ENCODE data around the gene SCARB1.

GRCh38 chr12:124833693-124834122 lies 30.0 kb downstream of the SCARB1 start:
- TF ChIP-seq, protein P1, sequence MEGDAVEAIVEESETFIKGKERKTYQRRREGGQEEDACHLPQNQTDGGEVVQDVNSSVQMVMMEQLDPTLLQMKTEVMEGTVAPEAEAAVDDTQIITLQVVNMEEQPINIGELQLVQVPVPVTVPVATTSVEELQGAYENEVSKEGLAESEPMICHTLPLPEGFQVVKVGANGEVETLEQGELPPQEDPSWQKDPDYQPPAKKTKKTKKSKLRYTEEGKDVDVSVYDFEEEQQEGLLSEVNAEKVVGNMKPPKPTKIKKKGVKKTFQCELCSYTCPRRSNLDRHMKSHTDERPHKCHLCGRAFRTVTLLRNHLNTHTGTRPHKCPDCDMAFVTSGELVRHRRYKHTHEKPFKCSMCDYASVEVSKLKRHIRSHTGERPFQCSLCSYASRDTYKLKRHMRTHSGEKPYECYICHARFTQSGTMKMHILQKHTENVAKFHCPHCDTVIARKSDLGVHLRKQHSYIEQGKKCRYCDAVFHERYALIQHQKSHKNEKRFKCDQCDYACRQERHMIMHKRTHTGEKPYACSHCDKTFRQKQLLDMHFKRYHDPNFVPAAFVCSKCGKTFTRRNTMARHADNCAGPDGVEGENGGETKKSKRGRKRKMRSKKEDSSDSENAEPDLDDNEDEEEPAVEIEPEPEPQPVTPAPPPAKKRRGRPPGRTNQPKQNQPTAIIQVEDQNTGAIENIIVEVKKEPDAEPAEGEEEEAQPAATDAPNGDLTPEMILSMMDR (IDR thresholded peaks at IDR 0.05; ENCODE audit: low read length): no peak
- no peak for TF ChIP-seq EZH2 (IDR thresholded peaks at IDR 0.05; ENCODE audit: borderline replicate concordance, low read length)
